ENCODE results near the gene KLHL29.

DNA sequence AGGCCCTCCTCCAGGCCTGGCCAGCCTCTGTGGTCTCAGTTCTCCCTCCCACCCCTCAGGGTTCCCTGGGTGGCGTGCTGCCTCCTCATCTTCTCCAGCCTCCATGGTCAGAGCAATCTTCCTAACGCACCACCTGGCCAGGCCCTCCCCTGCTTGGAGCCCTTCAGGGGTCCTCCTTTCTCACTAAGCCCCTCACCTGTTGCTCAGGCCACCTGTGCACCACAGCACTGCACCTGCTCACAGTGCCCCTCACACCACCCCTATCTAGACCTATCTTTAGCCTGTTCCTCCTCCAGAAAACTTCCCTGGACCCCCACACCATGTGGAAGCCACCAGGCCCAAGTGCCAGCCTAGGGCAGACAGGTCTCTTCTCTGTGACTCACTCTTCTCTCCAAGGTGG lies 274.8 kb downstream of the KLHL29 start:
- TF ChIP-seq CTCF (conservative IDR thresholded peaks at IDR 0.05) = no peak
- TF ChIP-seq ZFX (IDR thresholded peaks at IDR 0.05) = no peak
